HepG2 (cell line): ENCODE data around the gene PDIA5. TPM values are rescaled to one million over a fixed set of nuclear protein-coding genes. Genes with fewer than 3 reads are reported as not detected.

Source experiments
- ATAC-seq: fragments of 200-7000 bp; cut with Tn5 transposase; 3 replicates; pipeline ENCODE4 v1.9.1; 2020; ENCODE audit warnings: mild to moderate bottlenecking, moderate library complexity
- BruUV-seq: library from RNA; stranded (reverse); fragments of 400-500 nt; replicated peaks from 2 replicates; lab custom pipeline; 2021; lab: Mats Ljungman, UMichigan
- CTCF ChIA-PET: fragments of 300-600 bp; formaldehyde crosslinking; extraction: SDS; loops from one replicate; lab custom pipeline; 2021; ENCODE audit warnings: low total read pairs, inconsistent platforms, low intra/inter-chr PET ratio; lab: Yijun Ruan, JAX
- POLR2A ChIA-PET: fragments of 350-600 bp; sonication (Branson Sonifier 250); formaldehyde crosslinking; loops from one replicate; lab custom pipeline; 2020; ENCODE audit warnings: antibody characterized with exemption, inconsistent platforms; lab: Yijun Ruan, JAX
- DNase-seq: peaks from one replicate; pipeline ENCODE4 v3.0.0-alpha.2; 2015; ENCODE audit warnings: low spot score
- FAIRE-seq: peaks from 3 replicates; lab custom pipeline; 2011; peaks lifted over from hg19 to GRCh38; lab: Jason Lieb, UNC
- H2AFZ ChIP-seq: one replicate; pipeline ENCODE4 v1.6.1; 2011; ENCODE audit warnings: low read length, inconsistent platforms
- H3K27ac ChIP-seq: fragments of 300-600 bp; 3 replicates; pipeline ENCODE4 v1.8.0; 2011; ENCODE audit warnings: mixed run types, mild to moderate bottlenecking, mixed read lengths, low read length, inconsistent platforms; ENCODE audit not compliant: insufficient read depth; ENCODE audit errors: extremely low read length
- H3K27me3 ChIP-seq, 2 experiments: fragments of 200-600 bp in 1 of 2; 2 replicates in 1 of 2; 3 replicates in 1 of 2; pipeline versions ENCODE4 v1.6.0 to v1.8.0; 2011; ENCODE audit warnings: low read length in 2 of 2, mild to moderate bottlenecking in 2 of 2, moderate library complexity in 2 of 2, inconsistent platforms in 1 of 2; ENCODE audit not compliant: insufficient read depth in 2 of 2, control insufficient read depth in 1 of 2
- H3K36me3 ChIP-seq, 2 experiments: fragments of 200-600 bp in 1 of 2; replicated peaks in 1 of 2; 2 replicates in 1 of 2; 3 replicates in 1 of 2; pipeline versions ENCODE4 v1.5.1 to v1.8.0; 2011; ENCODE audit warnings: low read length in 2 of 2, inconsistent platforms in 1 of 2; ENCODE audit not compliant: insufficient read depth in 2 of 2, control insufficient read depth in 1 of 2
- H3K4me1 ChIP-seq: 2 replicates; pipeline ENCODE4 v1.5.1; 2012; ENCODE audit warnings: low read length, inconsistent platforms; ENCODE audit not compliant: insufficient read depth
- H3K4me2 ChIP-seq: 2 replicates; pipeline ENCODE4 v1.6.0; 2011; ENCODE audit warnings: low read depth, low read length, inconsistent platforms
- H3K4me3 ChIP-seq, 3 experiments: fragments of 200-600 bp in 1 of 3; sonication (generic), shearing (Covaris generic) in 1 of 3; replicated peaks in 1 of 3; 2 replicates each; pipeline ENCODE4 v1.5.1; 2011 to 2016; ENCODE audit warnings: low read length in 3 of 3, inconsistent platforms in 2 of 3, low read depth in 2 of 3, mild to moderate bottlenecking in 2 of 3, control low read depth in 1 of 3, mixed read lengths in 1 of 3; ENCODE audit not compliant: insufficient read depth in 1 of 3
- H3K79me2 ChIP-seq: one replicate; pipeline ENCODE4 v1.6.1; 2011; ENCODE audit warnings: low read length, inconsistent platforms; ENCODE audit not compliant: insufficient read depth
- H3K9ac ChIP-seq: 2 replicates; pipeline ENCODE4 v1.6.0; 2011; ENCODE audit warnings: mild to moderate bottlenecking, low read depth, low read length, inconsistent platforms; ENCODE audit not compliant: insufficient read depth
- H3K9me3 ChIP-seq: 2 replicates; pipeline ENCODE4 v1.5.1; 2012; ENCODE audit warnings: mild to moderate bottlenecking, low read length
- H4K20me1 ChIP-seq: 2 replicates; pipeline ENCODE4 v1.6.0; 2011; ENCODE audit warnings: inconsistent platforms, mild to moderate bottlenecking, low read length, moderate library complexity; ENCODE audit not compliant: insufficient read depth
- BRCA1 ChIP-seq: sonication (generic); formaldehyde crosslinking; IDR thresholded peaks from 2 replicates; pipeline ENCODE4 v1.4.0; 2020; ENCODE audit warnings: missing genetic modification reagents
- MBNL3 ChIP-seq: fragments of 250-450 bp; sonication (Bioruptor Pico); conservative IDR thresholded peaks from 2 replicates; pipeline ENCODE4 v1.8.0; 2022; ENCODE audit warnings: mild to moderate bottlenecking, inconsistent platforms
- RERE ChIP-seq: IDR thresholded peaks from 2 replicates; pipeline ENCODE4 v1.6.1; 2016; ENCODE audit warnings: low read depth, missing genetic modification reagents, missing compliant biosample characterization
- TBX3 ChIP-seq: fragments of 450-650 bp; IDR thresholded peaks from 2 replicates; pipeline ENCODE4 v1.6.1; 2017; ENCODE audit warnings: antibody characterized with exemption, mild to moderate bottlenecking, inconsistent platforms, borderline replicate concordance
- XRCC5 ChIP-seq: fragments of 200-400 bp; formaldehyde crosslinking; optimal IDR thresholded peaks from 2 replicates; pipeline ENCODE3; 2017; ENCODE audit warnings: mild to moderate bottlenecking, low read length
- ZNF710 ChIP-seq: sonication (generic); formaldehyde crosslinking; IDR thresholded peaks from 2 replicates; pipeline ENCODE4 v1.5.0; 2020; ENCODE audit warnings: mild to moderate bottlenecking, missing genetic modification reagents, borderline replicate concordance
- ZNF713 ChIP-seq: sonication (generic); formaldehyde crosslinking; IDR thresholded peaks from 2 replicates; pipeline ENCODE4 v1.4.0; 2020; ENCODE audit warnings: mild to moderate bottlenecking, missing genetic modification reagents
- ZUFSP ChIP-seq: sonication (generic); formaldehyde crosslinking; IDR thresholded peaks from 2 replicates; pipeline ENCODE4 v1.9.0; 2021; ENCODE audit warnings: missing genetic modification reagents, mild to moderate bottlenecking, borderline replicate concordance
- WGBS: methylation state at CpG from one replicate; pipeline ENCODE4 v1.1.6; 2017; ENCODE audit warnings: low lambda C conversion rate; 5-methylcytosine and 5-hydroxymethylcytosine counted together
- in situ Hi-C: cut with HindIII; loops from 2 replicates; pipeline ENCODE4 v1.10.0; 2017; ENCODE audit warnings: low pct_unique_long_range_greater_than_20kb; ENCODE audit not compliant: extremely low pct_ligation_motif_present
- intact Hi-C: fragments of 100-400 bp; cut with micrococcal nuclease; formaldehyde crosslinking; loops from one replicate; pipeline ENCODE4 v1.10.0; 2022; ENCODE audit not compliant: unreplicated experiment
- polyA plus RNA-seq, 8 experiments: library from polyadenylated mRNA; depleted of rRNA in 3 of 8; stranded (reverse) in 7 of 8; unstranded in 1 of 8; fragments of >200 nt; fragmentation: Illumina TruSeq in 4 of 8; extraction: Trizol in 4 of 8; gene quantifications; 2 replicates each; pipeline versions ENCODE4 v1.2.1 to v1.2.3, GENCODE V29; 2011 to 2016; ENCODE audit warnings: low read depth in 4 of 8, missing spikeins in 1 of 8, mixed read lengths in 1 of 8; ENCODE audit not compliant: insufficient read depth in 1 of 8
- total RNA-seq, 5 experiments: library from RNA; depleted of rRNA; stranded (reverse); fragments of >200 nt; fragmentation: Illumina TruSeq; extraction: Trizol; gene quantifications; 2 replicates each; pipeline ENCODE4 v1.2.3, GENCODE V29; 2016; ENCODE audit warnings: low read depth in 1 of 5
- TF ChIP-seq, protein P1 (sequence below): sonication (generic); formaldehyde crosslinking; IDR thresholded peaks from 2 replicates; pipeline ENCODE4 v1.4.0; 2020; ENCODE audit warnings: mild to moderate bottlenecking, missing genetic modification reagents

The PDIA5 gene
- total and polyA plus RNA-seq, 2 of the 13 experiments (the other 11 are each of a cell fraction or from before 2014, with no cell fraction given) = 51.3 to 74.3 TPM

DNA sequence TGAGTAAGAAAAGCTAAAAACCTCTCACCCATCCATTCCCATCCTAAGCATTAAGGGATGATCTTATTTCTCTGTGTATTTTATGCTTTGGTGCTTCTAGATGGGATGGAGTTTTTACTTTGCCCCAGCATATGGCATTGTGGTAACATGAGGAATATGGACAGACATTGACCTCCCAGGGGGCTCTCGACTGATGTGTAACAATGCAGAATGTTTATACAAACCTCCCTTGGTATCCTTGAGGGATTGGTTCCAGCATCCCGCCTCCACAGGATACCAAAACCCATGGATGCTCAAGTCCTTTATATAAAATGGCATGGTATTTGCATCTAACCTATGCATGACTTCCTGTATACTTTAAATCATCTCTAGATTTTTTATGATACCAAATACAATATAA, 21.6 kb downstream of the PDIA5 start (continued):
- TF ChIP-seq RERE (CRISPR knock-in tag) = no peak
- TF ChIP-seq BRCA1 (CRISPR knock-in tag) = no peak
- TF ChIP-seq, all 625 proteins: peak for 0

- H3K4me2 ChIP-seq = no peak overlapping the region
- in situ Hi-C loops (no loop called here), intact Hi-C loops (no loop called here)
- H2AFZ ChIP-seq = no peak overlapping the region
- ChIA-PET CTCF (no interaction called here), POLR2A (no interaction called here)
- DNase-seq (no peak), ATAC-seq (no peak), FAIRE-seq (no peak)
- H3K27ac ChIP-seq = no peak overlapping the region
- peaks cover 34% of the 10 kb centered on the region for H3K4me1 ChIP-seq
- WGBS = 97% methylated on average over 6 of the region's 12 CpGs
- no TSS peak for BruUV-seq
- H4K20me1 ChIP-seq = peaks cover 37% of the 10 kb centered on the region
- peaks cover 52% of the 10 kb centered on the region for H3K79me2 ChIP-seq
- peaks cover 25 to 61% of the 10 kb centered on the region in 2 experiments; a peak in 4 of 5 replicates for H3K36me3 ChIP-seq
- H3K9ac ChIP-seq = no peak overlapping the region
- H3K9me3 ChIP-seq = no peaks in the 10 kb centered on the region
- no peaks in the 10 kb centered on the region for H3K27me3 ChIP-seq
- H3K4me3 ChIP-seq = no peak overlapping the region
- no peak for TF ChIP-seq ZNF710 (CRISPR knock-in tag)
- TF ChIP-seq XRCC5 = no peak
- TF ChIP-seq MBNL3 (CRISPR knock-in tag) = no peak
- no peak for TF ChIP-seq ZNF713
- TF ChIP-seq, protein P1, sequence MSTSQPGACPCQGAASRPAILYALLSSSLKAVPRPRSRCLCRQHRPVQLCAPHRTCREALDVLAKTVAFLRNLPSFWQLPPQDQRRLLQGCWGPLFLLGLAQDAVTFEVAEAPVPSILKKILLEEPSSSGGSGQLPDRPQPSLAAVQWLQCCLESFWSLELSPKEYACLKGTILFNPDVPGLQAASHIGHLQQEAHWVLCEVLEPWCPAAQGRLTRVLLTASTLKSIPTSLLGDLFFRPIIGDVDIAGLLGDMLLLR = no peak
- no peak for TF ChIP-seq ZUFSP (CRISPR knock-in tag)
- TF ChIP-seq TBX3 = no peak
Observed at GRCh38 chr3:123089611-123090331, 22.9 kb downstream of the PDIA5 start.
